Activated naive CD4-positive, alpha-beta T cell treated with anti-CD3 and anti-CD28 coated beads, Interleukin-2, amount 10 ng/mL, durations not matched to agents 7 days and 5 days (primary cell): ENCODE results near the gene ABLIM2.

Experiments used
- CTCF ChIA-PET: fragments of 350-600 bp; sonication (Branson Sonifier 250); formaldehyde crosslinking; loops from one replicate; lab custom pipeline; 2021; ENCODE audit warnings: antibody characterized with exemption; lab: Charles Lee
- DNase-seq: peaks from one replicate; pipeline ENCODE4 v3.0.0-alpha.2; 2020
- H3K27ac Mint-ChIP-seq: one replicate; pipeline ENCODE4 v1.8.0; 2021; ENCODE audit warnings: mild to moderate bottlenecking, moderate library complexity, mixed read lengths
- H3K27me3 Mint-ChIP-seq: one replicate; pipeline ENCODE4 v1.8.0; 2021; ENCODE audit warnings: mild to moderate bottlenecking, mixed read lengths
- H3K36me3 Mint-ChIP-seq: one replicate; pipeline ENCODE4 v1.8.0; 2021; ENCODE audit warnings: mixed read lengths
- H3K4me1 Mint-ChIP-seq: one replicate; pipeline ENCODE4 v1.8.0; 2021; ENCODE audit warnings: mixed read lengths
- H3K4me3 Mint-ChIP-seq: one replicate; pipeline ENCODE4 v1.8.0; 2021; ENCODE audit warnings: mild to moderate bottlenecking, moderate library complexity, mixed read lengths
- H3K9me3 Mint-ChIP-seq: one replicate; pipeline ENCODE4 v1.8.0; 2021; ENCODE audit warnings: mixed read lengths

The ABLIM2 gene

DNA sequence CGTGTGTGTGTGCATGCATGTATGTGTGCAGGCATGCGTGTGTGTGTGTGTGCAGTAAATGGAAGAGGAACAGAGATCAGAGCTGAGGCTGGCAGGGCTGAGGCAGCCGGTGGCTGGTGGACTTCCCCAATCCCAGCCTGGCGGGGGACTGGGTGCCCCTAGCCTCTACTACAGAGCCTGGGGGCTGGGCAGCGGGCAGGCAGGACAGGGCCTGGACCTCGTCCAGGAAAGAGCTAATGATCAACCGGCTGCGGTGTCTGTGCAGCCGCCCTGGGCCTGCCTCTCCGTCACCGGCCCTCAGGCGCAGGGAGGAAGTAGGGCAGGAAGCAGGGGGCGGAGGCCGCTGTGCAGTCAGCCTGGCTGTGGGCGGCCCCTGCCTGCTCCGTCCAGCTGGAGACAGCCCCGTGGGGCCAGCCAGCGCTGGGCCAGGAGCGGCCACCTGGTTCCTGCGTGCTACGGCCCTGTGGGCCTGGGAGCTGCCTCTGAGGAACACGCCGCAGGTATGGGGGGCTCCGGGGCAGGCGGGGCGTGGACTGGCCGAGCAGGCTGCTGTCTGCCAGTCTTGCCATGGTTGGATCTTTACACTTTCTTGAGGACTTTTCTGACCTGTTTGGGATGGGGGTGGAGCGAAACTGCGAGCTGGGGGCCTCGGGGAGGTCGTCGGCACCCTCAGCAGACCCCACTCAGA is 40.4 kb upstream of the ABLIM2 start, which contains the start of gene SH3TC1:
Gene SH3TC1, plus strand, starts transcription at position 385 of the 688 bp plus-strand sequence. CDS start 5,905 bp downstream, outside the sequence.
- Mint-ChIP-seq H3K4me1 (peaks cover 37% of the 10 kb centered on the region), H3K27me3 (peaks cover 29% of the 10 kb centered on the region), H3K27ac (peak within 1 kb of the TSS; percentile 87), H3K4me3 (peak within 1 kb of the TSS; percentile 86), H3K9me3 (no peaks in the 10 kb centered on the region), H3K36me3 (no peaks in the 10 kb centered on the region)
- CTCF ChIA-PET = interaction anchor here (1.3 to 1.6 kb wide), 3 partner anchors 22 to 40 kb away, joined by 3 to 8 read pairs (median 5); no protein-coding TSS in a partner anchor
- DNase-seq = peak; percentile 82

DNA sequence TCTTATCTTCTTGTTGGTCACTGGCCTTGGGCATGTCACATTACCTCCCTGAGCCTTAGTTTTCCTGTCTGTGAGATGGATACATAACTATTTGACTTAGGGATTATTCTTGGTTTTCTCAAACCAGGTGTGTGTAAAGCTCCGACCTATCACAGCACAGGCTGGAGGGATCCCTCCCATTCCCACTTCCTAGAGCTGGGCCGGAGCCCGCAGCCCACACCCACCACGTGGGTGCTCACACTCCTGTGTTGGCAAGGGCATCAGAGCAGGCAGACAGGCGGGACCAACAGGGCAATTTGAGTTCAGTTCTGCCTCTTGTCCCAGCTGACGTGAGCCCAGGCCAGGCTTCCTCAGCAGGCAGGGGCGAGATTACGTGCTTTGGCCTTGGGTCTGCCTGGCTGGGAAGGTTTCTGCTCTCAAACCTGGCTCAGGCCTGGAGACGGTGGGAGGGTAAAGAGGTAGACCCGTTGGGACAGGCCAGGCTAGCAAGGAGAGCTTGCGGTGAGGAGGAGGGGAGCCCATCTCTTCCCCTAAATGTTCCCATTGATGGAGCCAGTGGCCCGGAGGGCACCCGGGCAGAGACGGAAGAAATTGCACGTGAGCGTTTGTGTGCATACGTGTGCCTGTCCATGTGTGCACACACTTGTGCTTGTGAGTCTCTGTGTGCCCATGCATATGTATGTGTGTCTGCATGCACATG is 39.7 kb upstream of the ABLIM2 start:
- DNase-seq = no peak
- H3K4me1 Mint-ChIP-seq = peaks cover 37% of the 10 kb centered on the region
- CTCF ChIA-PET = interaction anchor here (1.4 to 1.6 kb wide), 2 partner anchors 22 to 27 kb away, joined by 5 to 8 read pairs; no protein-coding TSS in a partner anchor
- peaks cover 36% of the 10 kb centered on the region for H3K27me3 Mint-ChIP-seq
- H3K9me3 Mint-ChIP-seq = no peaks in the 10 kb centered on the region
- H3K4me3 Mint-ChIP-seq = peak overlapping the region; percentile 86
- no peaks in the 10 kb centered on the region for H3K36me3 Mint-ChIP-seq
- H3K27ac Mint-ChIP-seq = peak overlapping the region; percentile 87

DNA sequence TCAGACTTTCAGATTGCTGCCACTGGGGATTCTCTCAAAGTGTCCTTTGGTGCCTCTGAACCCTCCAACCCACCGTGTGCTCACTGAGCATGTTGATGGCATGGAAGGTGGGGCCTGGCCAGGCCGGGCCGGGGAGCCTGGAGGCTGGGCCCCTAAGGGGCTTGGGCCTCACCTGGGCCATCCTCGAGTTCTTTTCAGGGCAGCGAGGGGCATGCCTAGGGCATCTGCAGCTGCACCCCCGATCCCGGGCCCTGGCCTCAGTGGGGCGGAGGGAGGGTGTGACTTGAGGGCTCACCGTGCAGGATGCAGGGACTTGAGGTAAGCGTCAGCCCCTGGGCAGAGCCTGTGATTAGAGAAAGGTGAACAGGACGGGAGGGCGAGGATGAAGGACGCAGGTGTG is 38.9 kb upstream of the ABLIM2 start:
- CTCF ChIA-PET = no interaction called here
- H3K9me3 Mint-ChIP-seq = no peaks in the 10 kb centered on the region
- no peaks in the 10 kb centered on the region for H3K36me3 Mint-ChIP-seq
- H3K4me1 Mint-ChIP-seq = peaks cover 37% of the 10 kb centered on the region
- H3K4me3 Mint-ChIP-seq = no peak overlapping the region
- no peak for DNase-seq
- H3K27me3 Mint-ChIP-seq = peaks cover 41% of the 10 kb centered on the region
- no peak overlapping the region for H3K27ac Mint-ChIP-seq

DNA sequence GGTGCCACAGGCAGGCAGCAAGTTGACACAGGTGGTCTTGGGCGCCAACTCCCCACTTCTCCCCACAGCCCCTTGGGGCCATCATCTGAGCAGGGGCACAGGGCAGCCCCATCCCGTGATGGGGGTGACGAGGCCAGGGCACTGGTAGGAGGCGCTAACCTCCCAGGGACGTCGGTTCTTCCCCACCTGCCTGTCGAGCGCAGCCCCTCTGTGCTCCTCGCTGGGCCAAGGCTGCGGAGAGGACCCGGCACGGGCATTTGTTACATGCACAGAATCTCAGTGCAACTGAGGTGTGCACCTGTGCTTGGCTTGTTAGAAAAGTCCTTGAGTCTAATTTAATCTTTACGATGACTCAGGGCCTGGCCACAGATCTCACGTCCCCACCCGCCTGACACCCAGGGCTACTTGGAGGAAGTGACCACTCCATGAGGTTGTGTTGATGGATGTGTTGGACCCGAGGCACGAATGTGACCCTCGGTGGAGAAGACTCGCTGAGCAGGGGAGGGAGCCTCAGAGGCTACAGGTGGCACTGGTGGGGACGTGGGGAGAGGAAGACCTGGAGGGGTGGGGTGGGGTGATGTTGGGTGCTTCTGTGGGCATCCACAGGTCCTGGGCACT is 37.3 kb upstream of the ABLIM2 start:
- DNase-seq = no peak
- CTCF ChIA-PET = interaction anchor here (2.8 kb wide), 1 partner anchor 19 kb away, joined by 10 read pairs; no protein-coding TSS in a partner anchor
- no peak overlapping the region for H3K4me3 Mint-ChIP-seq
- peaks cover 35% of the 10 kb centered on the region for H3K27me3 Mint-ChIP-seq
- H3K27ac Mint-ChIP-seq = no peak overlapping the region
- no peaks in the 10 kb centered on the region for H3K9me3 Mint-ChIP-seq
- peaks cover 26% of the 10 kb centered on the region for H3K4me1 Mint-ChIP-seq
- H3K36me3 Mint-ChIP-seq = no peaks in the 10 kb centered on the region

DNA sequence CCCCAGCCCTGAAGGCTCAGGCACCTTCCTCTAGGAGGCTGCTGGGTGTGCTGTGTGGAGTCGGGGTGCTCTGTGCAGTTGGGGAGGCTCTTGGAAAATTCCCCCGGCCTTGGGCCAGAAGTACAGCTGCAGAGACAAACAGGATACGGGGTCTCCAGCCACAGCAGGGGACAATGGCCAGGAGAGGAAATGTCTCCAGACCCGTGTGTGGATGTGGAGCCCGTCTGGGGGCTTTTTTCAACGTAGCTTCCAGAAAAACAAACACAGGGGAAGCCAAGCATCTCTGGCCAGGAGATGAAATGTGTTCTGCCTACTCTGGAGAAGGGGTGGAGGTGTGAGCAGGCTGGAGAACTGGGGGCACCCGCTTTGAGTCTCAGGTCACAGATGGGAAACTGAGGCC is 36.8 kb upstream of the ABLIM2 start:
- Mint-ChIP-seq H3K4me3 (no peak overlapping the region), H3K4me1 (peaks cover 21% of the 10 kb centered on the region), H3K27me3 (peaks cover 35% of the 10 kb centered on the region), H3K36me3 (no peaks in the 10 kb centered on the region), H3K9me3 (no peaks in the 10 kb centered on the region), H3K27ac (no peak overlapping the region)
- no peak for DNase-seq
- CTCF ChIA-PET = interaction anchor here (2.8 kb wide), 1 partner anchor 19 kb away, joined by 10 read pairs; no protein-coding TSS in a partner anchor

DNA sequence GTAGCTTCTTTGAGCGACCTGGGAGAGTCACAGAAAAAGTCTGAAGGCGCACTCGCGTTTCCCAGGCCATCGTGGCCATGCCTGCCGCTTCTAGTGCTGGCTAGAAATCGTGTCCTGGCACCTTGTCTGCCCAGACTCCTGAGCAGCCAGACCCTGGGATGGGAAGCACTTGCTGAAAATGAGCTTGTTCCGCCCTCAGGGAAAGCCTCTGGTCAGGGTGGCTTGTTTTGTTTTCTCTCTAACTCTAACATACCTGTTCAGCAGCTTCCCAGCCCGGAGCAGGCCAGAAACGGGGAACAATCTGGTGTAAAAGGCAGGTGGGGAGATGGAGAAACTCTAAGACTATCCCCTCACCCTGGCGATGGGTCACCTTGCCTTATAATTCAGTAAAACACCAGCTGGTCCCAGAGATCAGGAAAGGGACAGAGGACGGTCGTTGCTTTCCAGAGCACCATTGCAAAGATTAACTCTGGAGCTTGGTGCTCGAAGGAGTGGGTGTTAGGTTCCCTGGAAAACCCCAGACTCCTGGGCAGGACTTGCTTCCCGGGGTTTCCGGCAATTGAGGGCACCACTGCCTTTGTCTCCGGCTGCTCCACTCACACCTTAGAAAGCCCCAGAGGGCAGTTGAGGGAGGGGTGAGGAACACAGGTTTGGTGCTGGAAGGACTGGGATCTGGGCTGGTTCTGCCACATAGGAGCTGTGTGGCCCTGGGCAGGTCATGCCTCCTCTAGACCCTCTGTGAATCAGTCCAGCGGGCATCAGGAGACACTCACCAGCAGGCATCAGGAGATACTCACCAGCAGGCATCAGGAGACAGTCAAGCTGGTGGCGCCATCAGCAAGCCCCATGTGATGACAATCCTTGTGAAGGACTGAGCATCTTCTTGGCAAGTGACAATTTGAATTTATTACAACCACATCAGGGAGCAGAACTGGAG is 36.0 kb upstream of the ABLIM2 start:
- Mint-ChIP-seq H3K9me3 (no peaks in the 10 kb centered on the region), H3K36me3 (no peaks in the 10 kb centered on the region), H3K4me1 (peaks cover 14% of the 10 kb centered on the region), H3K27me3 (peaks cover 38% of the 10 kb centered on the region), H3K27ac (no peak overlapping the region), H3K4me3 (no peak overlapping the region)
- DNase-seq = no peak
- CTCF ChIA-PET = interaction anchor here (0.8 to 2.8 kb wide), 2 partner anchors 18 to 208 kb away, joined by 3 to 10 read pairs; no protein-coding TSS in a partner anchor

DNA sequence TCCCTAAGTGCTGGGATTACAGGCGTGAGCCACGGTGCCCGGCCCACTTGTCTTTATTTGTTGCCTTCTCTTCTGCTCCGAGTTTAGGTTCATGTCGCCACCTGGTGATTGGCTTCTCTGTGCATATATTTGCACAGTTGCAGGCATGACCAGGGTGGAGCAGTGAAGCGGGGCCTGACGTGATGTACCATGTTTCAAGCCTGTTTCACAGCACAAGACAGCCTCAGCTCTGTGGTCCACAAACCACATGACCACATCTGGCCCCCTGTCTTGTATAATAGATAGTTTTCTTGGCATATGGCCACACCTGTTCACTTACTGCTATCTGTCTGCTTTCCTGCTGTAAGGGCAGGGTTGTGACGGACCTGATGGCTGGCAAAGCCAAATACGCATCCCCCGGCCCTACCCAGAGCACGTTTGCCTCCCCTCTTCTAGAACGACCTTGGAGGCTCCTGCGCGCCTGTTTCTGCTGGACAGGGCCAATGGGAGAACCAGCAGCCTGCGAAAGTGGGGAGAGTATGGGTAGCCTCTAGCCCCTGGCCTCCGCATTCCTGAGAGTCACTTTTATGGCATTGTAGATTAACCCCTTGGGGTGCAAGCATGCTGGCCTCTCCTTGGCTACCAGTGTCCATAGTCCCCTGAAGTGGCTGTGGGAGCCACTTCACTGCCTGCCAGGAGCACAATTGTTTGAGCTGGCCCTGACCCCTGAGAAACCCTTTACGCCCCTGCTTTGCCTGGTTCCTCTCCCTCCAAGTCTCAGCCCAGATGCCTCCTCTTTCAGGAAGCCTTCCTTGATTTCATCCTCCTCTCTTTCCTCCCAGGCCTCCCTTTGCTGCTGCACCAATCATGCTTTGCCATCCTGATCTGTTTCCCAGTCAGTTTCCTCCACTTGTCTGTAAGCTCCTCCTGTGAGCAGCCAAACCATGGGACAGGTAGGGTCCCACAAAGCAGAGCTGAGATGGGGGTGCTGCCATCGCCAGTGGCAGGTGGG is 34.4 kb upstream of the ABLIM2 start:
- Mint-ChIP-seq H3K27me3 (peaks cover 39% of the 10 kb centered on the region), H3K4me1 (peaks cover 2% of the 10 kb centered on the region), H3K9me3 (no peaks in the 10 kb centered on the region), H3K27ac (peak overlapping the region; percentile 7), H3K36me3 (no peaks in the 10 kb centered on the region), H3K4me3 (no peak overlapping the region)
- CTCF ChIA-PET = interaction anchor here (2.8 to 3.0 kb wide), 2 partner anchors 16 kb away, joined by 10 to 15 read pairs; no protein-coding TSS in a partner anchor
- peak; percentile 57 for DNase-seq

DNA sequence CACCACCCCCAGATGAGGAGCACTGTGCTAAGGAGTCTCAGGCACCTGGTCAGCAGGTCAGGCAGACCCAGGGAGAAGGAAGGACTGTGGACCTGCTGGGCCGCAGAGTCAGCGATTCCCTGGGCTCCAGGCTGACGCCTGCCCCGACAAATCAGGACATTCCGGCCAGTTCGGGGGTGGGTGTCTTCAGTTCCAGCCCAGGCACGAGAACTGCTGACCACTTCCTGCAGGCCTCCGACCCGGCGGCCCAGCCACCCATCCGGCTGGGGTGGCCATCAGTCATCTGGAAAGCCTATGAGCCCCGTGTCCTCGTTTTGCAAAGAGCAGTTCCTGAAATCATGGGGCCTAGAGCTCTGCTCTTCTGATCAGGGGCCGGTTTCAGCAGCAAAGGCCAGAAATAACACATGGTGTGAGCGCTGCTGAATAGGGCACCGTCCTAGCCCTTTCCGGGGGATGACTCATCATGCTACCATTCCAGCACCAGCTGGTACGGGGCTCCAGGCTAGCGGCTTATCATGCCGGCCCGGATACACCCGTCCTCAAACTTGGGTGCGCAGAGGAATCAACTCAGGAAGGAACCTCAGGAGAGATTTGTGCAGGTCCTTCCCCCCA is 32.6 kb upstream of the ABLIM2 start:
- H3K36me3 Mint-ChIP-seq = no peaks in the 10 kb centered on the region
- DNase-seq = no peak
- H3K9me3 Mint-ChIP-seq = no peaks in the 10 kb centered on the region
- CTCF ChIA-PET = interaction anchor here (3.0 kb wide), 1 partner anchor 14 kb away, joined by 15 read pairs; no protein-coding TSS in a partner anchor
- peaks cover 35% of the 10 kb centered on the region for H3K27me3 Mint-ChIP-seq
- H3K4me1 Mint-ChIP-seq = no peaks in the 10 kb centered on the region
- H3K4me3 Mint-ChIP-seq = no peak overlapping the region
- H3K27ac Mint-ChIP-seq = no peak overlapping the region

DNA sequence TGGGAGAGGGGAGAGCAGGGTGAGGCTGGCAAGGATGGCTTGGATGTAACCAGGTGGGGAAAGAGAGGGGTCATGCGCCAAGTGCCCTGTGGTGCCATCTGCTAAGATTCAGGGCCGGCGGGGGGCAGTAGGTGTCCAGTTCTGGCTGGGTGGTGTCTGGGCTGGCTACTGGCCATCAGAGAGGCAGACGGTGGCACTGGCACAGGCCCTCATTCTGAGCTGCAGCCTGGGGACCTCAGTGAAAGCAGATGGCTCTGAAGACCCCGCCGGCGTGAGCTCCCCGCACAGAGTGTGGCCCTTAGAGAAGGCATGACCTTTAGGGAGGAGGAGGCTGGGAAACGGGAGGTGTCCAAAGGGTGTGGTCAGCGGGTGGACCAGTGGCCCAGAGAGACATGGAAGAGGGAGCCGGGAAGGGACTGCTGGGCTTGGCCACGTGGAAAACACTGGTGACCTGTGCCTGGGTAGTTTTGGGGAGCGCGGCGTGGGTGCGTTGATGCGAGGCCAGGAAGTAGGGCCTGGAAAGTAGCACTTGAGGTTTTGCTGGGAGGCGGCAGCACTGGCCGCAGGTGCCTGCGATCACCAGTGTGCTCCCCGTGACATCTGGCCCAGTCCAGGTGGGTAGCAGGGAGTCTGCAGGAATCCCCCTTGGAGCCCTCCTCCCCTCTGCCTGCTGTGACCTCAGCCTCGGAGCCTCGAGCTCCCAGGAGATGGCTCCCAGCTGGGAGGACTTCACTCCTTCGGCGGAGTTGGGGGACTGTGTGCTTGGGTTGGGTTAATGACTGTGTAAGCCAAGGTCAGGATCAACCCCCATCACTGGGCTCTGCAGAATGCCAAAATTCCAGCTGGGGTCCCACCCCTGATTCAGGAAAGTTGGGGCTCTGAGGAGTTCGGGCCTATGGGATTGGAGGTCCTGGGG is 31.2 kb upstream of the ABLIM2 start:
- Mint-ChIP-seq H3K4me3 (no peak overlapping the region), H3K27me3 (peaks cover 27% of the 10 kb centered on the region), H3K9me3 (no peaks in the 10 kb centered on the region), H3K4me1 (no peaks in the 10 kb centered on the region), H3K27ac (no peak overlapping the region), H3K36me3 (no peaks in the 10 kb centered on the region)
- DNase-seq = no peak
- CTCF ChIA-PET = interaction anchor here (0.9 to 3.0 kb wide), 2 partner anchors 11 to 13 kb away, joined by 3 to 15 read pairs; no protein-coding TSS in a partner anchor

DNA sequence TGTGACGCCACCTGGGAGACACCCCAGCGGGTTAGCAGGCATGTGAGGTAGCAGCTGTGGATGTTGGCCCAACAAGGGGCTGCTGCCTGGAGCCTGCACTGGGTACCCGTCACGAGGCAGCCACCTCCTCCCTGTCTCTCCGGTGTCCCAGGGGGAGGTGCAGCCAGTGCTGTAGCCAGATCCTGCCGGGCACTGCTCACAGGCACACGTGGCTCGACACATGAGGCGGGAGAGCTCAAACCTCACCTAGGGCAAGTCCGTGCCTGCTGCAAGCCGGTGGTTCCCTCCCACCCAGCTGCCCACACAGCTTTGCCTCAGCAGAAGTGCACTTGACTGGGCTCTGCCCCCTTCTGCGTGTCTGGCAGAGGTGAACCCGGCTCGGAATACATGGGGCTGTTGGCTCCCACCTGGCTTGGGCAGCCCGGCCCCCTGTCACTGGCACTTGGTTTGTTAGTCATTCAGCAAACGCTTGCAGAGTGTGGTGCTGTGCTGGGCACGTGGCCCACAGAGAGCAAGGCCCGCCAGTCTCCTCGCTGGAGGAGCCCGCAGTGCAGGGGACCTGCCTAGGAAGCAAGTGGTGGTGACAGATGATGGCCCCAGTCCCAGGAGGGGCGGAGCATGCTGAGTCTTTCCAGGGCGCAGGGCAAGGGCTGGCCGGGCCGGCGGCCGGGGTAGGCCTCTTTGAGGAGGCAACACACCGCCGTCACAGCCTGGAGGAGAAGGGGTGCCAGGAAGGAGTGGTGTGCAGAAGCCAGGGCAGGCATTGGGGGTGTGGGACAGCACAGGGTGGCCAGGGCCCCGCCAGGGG is 30.3 kb upstream of the ABLIM2 start:
- Mint-ChIP-seq H3K4me3 (no peak overlapping the region), H3K27me3 (peaks cover 18% of the 10 kb centered on the region), H3K9me3 (no peaks in the 10 kb centered on the region), H3K4me1 (no peaks in the 10 kb centered on the region), H3K36me3 (no peaks in the 10 kb centered on the region), H3K27ac (no peak overlapping the region)
- no peak for DNase-seq
- CTCF ChIA-PET = interaction anchor here (0.9 kb wide), 1 partner anchor 10 kb away, joined by 3 read pairs; no protein-coding TSS in a partner anchor

DNA sequence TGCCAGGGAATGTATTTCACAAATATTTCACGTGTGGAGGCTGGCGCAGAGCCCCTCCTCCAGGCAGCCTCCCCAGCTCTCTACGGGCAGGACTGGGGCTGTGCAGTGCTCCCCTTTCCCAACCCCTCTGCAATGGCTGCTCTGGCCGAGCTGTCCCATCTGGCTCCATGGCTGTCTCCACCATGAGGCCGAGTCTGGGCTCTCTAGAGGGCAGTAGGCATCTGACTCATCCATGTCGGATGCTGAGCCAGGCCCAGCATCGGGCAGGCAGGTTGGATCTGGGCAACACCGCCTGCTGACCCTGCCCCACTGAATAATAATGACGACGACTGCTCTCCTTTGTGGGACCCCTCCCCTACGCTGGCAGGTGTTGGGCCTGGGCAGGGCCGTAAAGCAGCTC is 29.5 kb upstream of the ABLIM2 start:
- Mint-ChIP-seq H3K9me3 (no peaks in the 10 kb centered on the region), H3K27ac (no peak overlapping the region), H3K36me3 (no peaks in the 10 kb centered on the region), H3K27me3 (peaks cover 10% of the 10 kb centered on the region), H3K4me1 (no peaks in the 10 kb centered on the region), H3K4me3 (no peak overlapping the region)
- CTCF ChIA-PET = no interaction called here
- no peak for DNase-seq
